Psoas muscle (tissue), 8 donors: Measurements from ENCODE around the gene TSPAN11. TPM values are rescaled to one million over a fixed set of nuclear protein-coding genes. Genes with fewer than 3 reads are reported as not detected.

Source experiments
- ATAC-seq, 4 donors: fragments of 200-7000 bp; cut with Tn5 transposase; one replicate each; pipeline ENCODE4 v1.9.1; 2020; ENCODE audit warnings: moderate library complexity in 3 of 4, mild to moderate bottlenecking in 2 of 4
- DNase-seq, 2 donors: peaks; one replicate each; pipeline ENCODE4 v3.0.0-alpha.2; 2020
- H3K27ac ChIP-seq: fragments of 200-600 bp; one replicate; pipeline ENCODE4 v1.8.0; 2022
- H3K27me3 ChIP-seq, 3 donors: fragments of 200-600 bp in 1 of 3; one replicate each; pipeline versions ENCODE4 v1.6.1 to v1.8.0; 2013 to 2022; ENCODE audit warnings: low read length in 2 of 3, mild to moderate bottlenecking in 2 of 3, moderate library complexity in 1 of 3; ENCODE audit not compliant: insufficient read depth in 3 of 3
- H3K36me3 ChIP-seq, 2 donors: fragments of 200-600 bp in 1 of 2; one replicate each; pipeline versions ENCODE4 v1.6.1 to v1.8.0; 2013 to 2022; ENCODE audit warnings: low read depth in 1 of 2, mild to moderate bottlenecking in 1 of 2, moderate library complexity in 1 of 2; ENCODE audit not compliant: insufficient read depth in 1 of 2
- H3K4me1 ChIP-seq: fragments of 200-600 bp; one replicate; pipeline ENCODE4 v1.8.0; 2022
- H3K4me3 ChIP-seq: fragments of 200-600 bp; one replicate; pipeline ENCODE4 v1.8.0; 2022; ENCODE audit warnings: mild to moderate bottlenecking
- H3K9me3 ChIP-seq: fragments of 200-600 bp; one replicate; pipeline ENCODE4 v1.8.0; 2022
- CTCF ChIP-seq: fragments of 200-600 bp; IDR thresholded peaks from one replicate; pipeline ENCODE4 v1.8.0; 2022; ENCODE audit warnings: antibody characterized with exemption
- WGBS, 3 donors: extraction: QIAGEN DNeasy Blood & Tissue Kit; methylation state at CpG; one replicate each; pipeline versions ENCODE4 v1.1.6 to v1.1.7; 2013; 5-methylcytosine and 5-hydroxymethylcytosine counted together
- intact Hi-C, 2 donors: fragments of 100-400 bp; cut with DNase I; formaldehyde crosslinking; loops; one replicate each; pipeline versions ENCODE4 v1.11.0 to v1.14.2; 2022
- polyA plus RNA-seq, 3 donors: library from polyadenylated mRNA; stranded (reverse); fragments of 200-250 nt; gene quantifications; one replicate each; pipeline ENCODE4 v1.2.3, GENCODE V29; 2013
- total RNA-seq, 4 donors: library from RNA; stranded (reverse); fragmentation: NEBNext Ultra II Directional in 2 of 4; extraction: Animal tissue kit (Norgen Biotek cat#: 25700) in 2 of 4; gene quantifications; one replicate each; pipeline versions ENCODE4 v1.2.1 to v1.2.4, GENCODE V29; 2021 to 2023
- donor health status: healthy with polysubstance abuse.
- donor health status: DM: no; HTN: no; CAD: no; lungs with moderate emphysema.
- donor health status: Bipolar disorder and iron deficiency.
- donor health status: healthy.
- donor health status: DM: yes; HTN: yes; CAD: no.
- donor health status: DM: no; HTN: no; CAD: no.
- donor health status: DM: no; HTN: no; CAD: no.
- donor health status: DM: yes; HTN: yes; CAD: no.

TSPAN11 gene
- total and polyA plus RNA-seq, 7 donors, result 0.05 to 0.24 (median 0.14) TPM; not detected in 1

GRCh38 chr12:30977124-30977523 lies 50.6 kb downstream of the TSPAN11 start:
- WGBS, 3 donors, result 87 to 88% (median 88%) methylated on average over 11 of the region's 11 CpGs
- Histone ChIP-seq H3K9me3 (no peaks in the 10 kb centered on the region), H3K4me1 (no peaks in the 10 kb centered on the region), H3K27ac (no peak overlapping the region), H3K36me3 (no peaks in the 10 kb centered on the region), H3K27me3 (peaks cover 0 to 4% (median 0%) of the 10 kb centered on the region in 3 donors), H3K4me3 (no peak overlapping the region)
- no peak for ATAC-seq
- intact Hi-C loops, result loop anchor here in 1 of 2 donors (5.0 kb wide), 1 partner anchor 1670 kb away; no protein-coding TSS in a partner anchor
- no peak for DNase-seq
- TF ChIP-seq CTCF, result no peak

DNA sequence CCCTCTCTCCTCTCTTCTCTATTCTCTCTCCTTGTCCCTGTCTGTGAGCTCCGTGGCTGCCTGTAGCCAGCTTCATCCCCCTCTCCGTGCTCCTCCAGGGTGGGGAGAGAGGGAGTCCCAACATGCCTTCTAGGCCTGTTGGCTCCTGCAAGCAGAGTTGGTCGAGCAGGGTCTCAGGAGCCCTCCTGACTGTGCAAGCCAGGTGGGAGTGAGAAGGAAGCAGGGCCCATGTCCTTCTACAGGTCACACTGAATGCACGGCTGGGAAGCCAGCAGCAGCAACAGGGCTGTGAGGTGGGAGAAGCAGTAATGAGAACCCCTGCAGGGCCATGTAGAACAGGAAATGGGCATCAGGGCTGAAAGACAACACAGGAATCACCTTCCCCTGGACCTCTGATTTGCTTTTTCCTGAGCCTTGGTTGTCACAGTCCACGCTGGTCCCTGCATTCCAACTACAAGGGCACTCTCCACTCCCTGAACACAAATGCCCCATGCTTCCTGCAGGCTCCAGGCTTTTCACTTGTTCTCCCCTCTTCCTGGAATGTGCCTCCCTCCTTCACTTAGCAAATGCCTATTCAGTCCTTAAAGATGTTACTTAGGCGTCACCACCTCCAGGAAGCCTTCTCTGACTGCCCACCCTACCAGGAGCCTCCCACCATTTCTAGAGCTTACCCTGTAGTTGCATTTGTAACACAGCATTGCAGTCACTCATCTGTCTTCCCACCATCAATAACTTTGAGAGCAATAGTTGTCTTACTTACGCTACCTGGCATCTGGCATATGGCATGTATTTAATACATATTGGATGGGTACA lies 51.2 kb downstream of the TSPAN11 start:
- Histone ChIP-seq H3K27me3 (peaks cover 0 to 4% (median 0%) of the 10 kb centered on the region in 3 donors), H3K36me3 (no peaks in the 10 kb centered on the region), H3K4me3 (no peak overlapping the region), H3K9me3 (no peaks in the 10 kb centered on the region), H3K4me1 (no peaks in the 10 kb centered on the region), H3K27ac (no peak overlapping the region)
- intact Hi-C loops, result loop anchor here in 1 of 2 donors (5.0 kb wide), 1 partner anchor 1670 kb away; no protein-coding TSS in a partner anchor
- WGBS, 3 donors, result 77 to 90% (median 87%) methylated on average over 7 of the region's 7 CpGs
- no peak for TF ChIP-seq CTCF
- ATAC-seq (no peak), DNase-seq (no peak)

GRCh38 chr12:30978639-30979038 lies 52.1 kb downstream of the TSPAN11 start:
- Histone ChIP-seq H3K4me3 (no peak overlapping the region), H3K9me3 (no peaks in the 10 kb centered on the region), H3K36me3 (no peaks in the 10 kb centered on the region), H3K4me1 (no peaks in the 10 kb centered on the region), H3K27me3 (peaks cover 0 to 4% (median 0%) of the 10 kb centered on the region in 3 donors), H3K27ac (no peak overlapping the region)
- intact Hi-C loops, result loop anchor here in 1 of 2 donors (5.0 kb wide), 1 partner anchor 1669 kb away; no protein-coding TSS in a partner anchor
- ATAC-seq (no peak), DNase-seq (no peak)
- no peak for TF ChIP-seq CTCF
- 55 to 57% (median 56%) methylated on average over 7 of the region's 7 CpGs for WGBS, 3 donors

GRCh38 chr12:30979371-30980259 lies 53.1 kb downstream of the TSPAN11 start:
- H3K4me3 ChIP-seq, result no peak overlapping the region
- no peak for ATAC-seq
- no peaks in the 10 kb centered on the region for H3K4me1 ChIP-seq
- no peak for DNase-seq
- H3K9me3 ChIP-seq, result no peaks in the 10 kb centered on the region
- intact Hi-C loops, result loop anchor here in 1 of 2 donors (5.0 kb wide), 1 partner anchor 1668 kb away; no protein-coding TSS in a partner anchor
- peaks cover 0 to 4% (median 0%) of the 10 kb centered on the region in 3 donors for H3K27me3 ChIP-seq
- no peak for TF ChIP-seq CTCF
- H3K27ac ChIP-seq, result no peak overlapping the region
- 57 to 65% (median 59%) methylated on average over 21 of the region's 21 CpGs for WGBS, 3 donors
- H3K36me3 ChIP-seq, result no peaks in the 10 kb centered on the region
